ENCODE measurements around the gene GCSAM. TPM values are rescaled to one million over a fixed set of nuclear protein-coding genes. Genes with fewer than 3 reads are reported as not detected.

Gene GCSAM
- total RNA-seq, 1 donor = not detected

DNA sequence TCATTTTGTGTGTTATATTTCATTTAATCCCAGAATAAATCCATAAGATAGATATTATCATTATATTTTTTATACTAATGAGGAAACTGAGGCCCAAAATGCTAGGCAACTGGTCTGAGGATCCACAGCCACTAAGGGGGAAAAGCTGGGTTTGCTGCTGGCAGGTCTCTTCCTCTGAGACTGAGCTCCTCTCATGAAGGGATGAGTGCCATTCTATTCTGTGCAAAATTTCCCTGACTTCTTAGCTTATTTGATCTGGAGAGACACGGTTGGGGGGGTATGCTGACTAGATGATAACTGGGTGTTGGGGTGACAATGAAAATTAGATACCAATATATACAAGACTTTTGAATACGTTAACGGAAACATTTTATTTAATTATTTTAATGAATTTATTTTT lies 1.9 kb downstream of the GCSAM start:
- TF ChIP-seq, protein P1, sequence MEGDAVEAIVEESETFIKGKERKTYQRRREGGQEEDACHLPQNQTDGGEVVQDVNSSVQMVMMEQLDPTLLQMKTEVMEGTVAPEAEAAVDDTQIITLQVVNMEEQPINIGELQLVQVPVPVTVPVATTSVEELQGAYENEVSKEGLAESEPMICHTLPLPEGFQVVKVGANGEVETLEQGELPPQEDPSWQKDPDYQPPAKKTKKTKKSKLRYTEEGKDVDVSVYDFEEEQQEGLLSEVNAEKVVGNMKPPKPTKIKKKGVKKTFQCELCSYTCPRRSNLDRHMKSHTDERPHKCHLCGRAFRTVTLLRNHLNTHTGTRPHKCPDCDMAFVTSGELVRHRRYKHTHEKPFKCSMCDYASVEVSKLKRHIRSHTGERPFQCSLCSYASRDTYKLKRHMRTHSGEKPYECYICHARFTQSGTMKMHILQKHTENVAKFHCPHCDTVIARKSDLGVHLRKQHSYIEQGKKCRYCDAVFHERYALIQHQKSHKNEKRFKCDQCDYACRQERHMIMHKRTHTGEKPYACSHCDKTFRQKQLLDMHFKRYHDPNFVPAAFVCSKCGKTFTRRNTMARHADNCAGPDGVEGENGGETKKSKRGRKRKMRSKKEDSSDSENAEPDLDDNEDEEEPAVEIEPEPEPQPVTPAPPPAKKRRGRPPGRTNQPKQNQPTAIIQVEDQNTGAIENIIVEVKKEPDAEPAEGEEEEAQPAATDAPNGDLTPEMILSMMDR (IDR thresholded peaks at IDR 0.05; ENCODE audit: insufficient read depth, low read length) = no peak
- no peak for DNase-seq (ENCODE audit: low read depth)
- H3K4me3 ChIP-seq (ENCODE audit: low read depth, low read length) = no peak overlapping the region

DNA sequence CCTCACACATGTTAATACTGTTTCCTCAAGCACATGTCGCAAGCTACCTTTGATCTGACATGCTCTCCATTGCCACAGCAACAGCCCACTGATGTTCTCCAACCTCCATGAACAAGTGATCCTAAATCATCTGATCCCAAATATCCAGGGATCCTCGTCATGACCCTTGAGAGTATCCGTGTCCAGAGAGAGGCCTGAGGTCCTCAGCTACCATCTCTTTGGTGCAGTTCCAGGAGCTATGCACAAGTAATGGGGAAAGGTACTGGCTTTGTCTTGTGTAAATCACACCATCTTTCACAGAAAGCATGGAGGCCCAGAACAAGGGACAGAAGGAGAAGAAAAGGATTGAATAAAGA lies 2.4 kb downstream of the GCSAM start:
- no peak for DNase-seq (ENCODE audit: low read depth)
- TF ChIP-seq, protein P1 (IDR thresholded peaks at IDR 0.05; ENCODE audit: insufficient read depth, low read length) = no peak
- H3K4me3 ChIP-seq (ENCODE audit: low read depth, low read length) = no peak overlapping the region

DNA sequence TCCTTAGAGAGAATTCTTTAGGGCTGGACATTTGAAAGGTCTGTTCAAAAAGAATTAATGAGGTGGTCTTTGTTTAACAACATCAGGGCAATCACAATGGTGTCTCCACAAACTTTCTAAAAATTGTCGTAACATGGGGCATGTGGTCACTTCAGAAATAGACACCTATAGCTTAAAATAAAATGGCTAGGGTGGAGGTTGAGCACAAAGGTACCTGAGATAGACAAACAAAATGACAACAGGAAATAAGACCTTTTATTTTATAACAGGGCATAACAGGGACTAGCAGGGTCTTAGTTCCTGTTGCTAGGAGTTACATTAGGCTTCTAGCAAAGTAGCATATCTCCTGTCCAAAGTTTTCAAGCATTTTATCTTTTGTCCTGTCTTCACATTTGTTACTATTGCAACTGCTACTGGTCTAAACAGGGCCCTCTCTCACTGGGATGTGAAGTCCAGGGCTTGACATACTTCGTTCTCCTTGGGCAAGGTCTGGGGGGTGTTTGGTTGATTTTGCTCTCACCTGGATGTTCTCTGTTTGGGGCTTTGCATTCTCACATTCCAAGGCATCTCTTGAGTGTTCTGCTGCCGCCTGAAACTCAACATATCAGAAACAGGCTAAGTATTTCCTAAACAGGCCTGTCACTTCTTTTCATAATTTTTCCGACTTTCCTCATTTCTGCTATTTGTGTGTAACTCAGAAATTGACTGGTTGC lies 3.0 kb downstream of the GCSAM start:
- TF ChIP-seq, protein P1 (IDR thresholded peaks at IDR 0.05; ENCODE audit: insufficient read depth, low read length) = no peak

DNA sequence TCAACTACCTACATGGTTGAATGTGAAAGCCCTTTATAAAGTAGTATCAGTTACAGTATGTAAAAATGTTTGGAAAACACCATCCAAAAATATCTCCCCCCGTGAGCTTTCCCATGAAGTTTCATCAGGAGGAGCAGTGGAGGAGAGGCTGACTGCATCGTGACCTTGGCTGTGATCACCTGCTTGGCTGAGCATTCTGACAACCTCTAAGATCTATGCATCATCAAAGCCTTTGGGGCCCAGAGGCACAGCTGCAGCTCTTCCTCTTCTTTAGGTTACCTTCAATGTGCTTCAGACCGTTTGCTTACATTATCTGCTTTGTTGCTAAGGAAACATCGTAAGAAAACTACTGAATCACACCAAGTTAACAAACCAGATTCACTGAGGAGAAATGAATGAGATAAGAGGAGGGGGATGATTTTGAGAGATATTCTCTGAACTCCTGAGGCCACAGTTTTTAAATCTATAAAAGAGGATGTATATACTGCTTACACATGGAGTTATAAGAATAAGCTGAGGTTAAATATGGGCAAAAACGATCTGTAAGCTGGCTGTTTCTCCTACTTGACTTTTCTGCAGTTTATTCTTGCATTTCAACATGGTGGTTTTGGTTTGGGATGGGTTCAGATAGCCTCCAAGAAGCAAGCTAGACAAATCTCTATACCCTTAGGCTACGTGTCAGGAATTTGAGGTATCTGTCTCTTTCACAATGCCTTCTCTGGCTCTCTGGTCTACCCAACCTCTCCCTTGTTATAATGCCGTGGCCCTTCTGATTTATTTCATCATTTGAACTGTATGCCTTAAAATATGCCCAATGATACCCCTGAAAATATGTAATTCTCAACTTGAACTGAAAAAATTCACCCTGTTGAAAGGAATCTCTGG lies 4.0 kb downstream of the GCSAM start:
- peak; percentile 21 for DNase-seq (ENCODE audit: low read depth)
- no peak overlapping the region for H3K4me3 ChIP-seq (ENCODE audit: low read depth, low read length)

More for the DNA sequence above, 3.0 kb downstream of the GCSAM start:
- no peak for DNase-seq (ENCODE audit: low read depth)
- H3K4me3 ChIP-seq (ENCODE audit: low read depth, low read length) = no peak overlapping the region

DNA sequence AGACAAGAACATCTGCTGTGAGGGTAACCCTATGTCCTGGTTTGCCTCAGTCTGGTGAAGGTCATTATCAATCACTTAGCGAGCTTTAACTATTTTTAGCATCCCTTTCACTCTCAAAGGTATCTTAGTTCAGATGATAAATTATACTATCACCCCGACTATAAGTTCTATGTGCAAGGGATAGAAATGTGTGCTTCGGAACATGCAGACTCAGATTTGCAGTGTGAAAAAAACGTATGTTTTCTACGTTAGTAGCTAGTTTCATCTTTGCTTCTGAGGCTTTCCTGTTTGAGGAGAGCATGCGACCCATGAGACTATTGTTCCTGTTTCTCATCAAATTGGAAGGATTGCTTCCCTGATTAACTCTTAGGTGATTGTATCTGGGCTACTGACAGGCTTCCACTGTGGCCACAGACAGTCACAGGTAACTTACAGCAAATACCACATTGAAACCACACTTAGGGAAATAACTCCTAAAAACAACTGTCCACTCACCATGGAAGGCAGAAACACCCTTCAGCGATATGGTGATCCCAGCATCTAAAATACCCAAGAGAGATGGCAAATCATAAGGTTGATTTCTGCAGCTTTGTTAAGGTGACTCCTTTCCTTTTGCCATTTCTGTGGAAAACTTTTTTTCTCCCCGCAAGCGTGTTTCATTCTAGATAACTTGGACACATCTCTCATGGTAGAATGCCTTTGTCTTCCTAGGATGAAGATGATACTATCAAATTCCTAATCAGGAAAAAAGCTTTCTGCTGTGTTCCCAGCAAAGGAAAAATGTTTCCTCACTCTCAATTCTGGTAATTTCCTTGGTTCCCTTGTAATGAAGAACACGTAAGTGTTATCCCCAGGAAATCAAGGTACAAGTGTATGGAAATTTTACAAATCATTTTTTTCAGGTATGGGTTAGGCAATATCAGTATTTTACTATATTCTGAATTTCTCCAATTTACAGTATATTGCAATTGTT lies 5.2 kb downstream of the GCSAM start:
- no peak overlapping the region for H3K4me3 ChIP-seq (ENCODE audit: low read depth, low read length)
- DNase-seq (ENCODE audit: low read depth) = no peak
- TF ChIP-seq, protein P1 (IDR thresholded peaks at IDR 0.05; ENCODE audit: insufficient read depth, low read length) = no peak

More for the DNA sequence above, 4.0 kb downstream of the GCSAM start:
- TF ChIP-seq, protein P1 (IDR thresholded peaks at IDR 0.05; ENCODE audit: insufficient read depth, low read length) = no peak

DNA sequence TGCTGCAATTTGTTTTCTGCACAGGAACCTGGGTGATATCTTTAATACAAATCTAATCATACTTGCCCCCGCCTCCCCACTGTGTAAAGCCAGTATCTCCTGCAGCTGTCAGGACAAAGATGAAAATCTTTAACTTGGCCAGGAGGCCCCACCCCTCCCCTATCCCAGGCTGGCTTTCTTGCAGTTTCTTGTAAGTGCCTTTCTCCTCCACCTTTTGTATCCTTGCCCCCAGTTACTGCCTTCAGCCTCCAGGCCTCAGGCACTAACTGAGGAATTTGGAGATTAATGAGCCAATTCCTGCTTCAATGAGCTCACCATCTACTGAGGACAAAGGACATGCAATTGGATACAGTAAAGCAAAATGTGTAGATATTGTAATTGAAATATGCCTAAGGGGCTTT lies 6.5 kb downstream of the GCSAM start:
- DNase-seq (ENCODE audit: low read depth) = peak; percentile 34
- TF ChIP-seq, protein P1 (IDR thresholded peaks at IDR 0.05; ENCODE audit: insufficient read depth, low read length) = no peak
- H3K4me3 ChIP-seq (ENCODE audit: low read depth, low read length) = no peak overlapping the region

Data from fibroblast of the aortic adventitia (primary cell).